Measurements from ENCODE around the gene CAB39. TPM values are rescaled to one million over a fixed set of nuclear protein-coding genes. Genes with fewer than 3 reads are reported as not detected.

CAB39 gene
- total and polyA plus RNA-seq, 12 donors: 17.3 to 99.7 (median 90.0) TPM

- H3K27ac ChIP-seq: peak overlapping the region in 1 of 10 donors; percentile 69
- H3K36me3 ChIP-seq: no peaks in the 10 kb centered on the region
- DNase-seq (no peak), ATAC-seq (no peak)
- H3K4me1 ChIP-seq: peaks cover 0 to 22% (median 0%) of the 10 kb centered on the region in 9 donors
- peaks cover 0 to 18% (median 6%) of the 10 kb centered on the region in 11 donors for H3K9me3 ChIP-seq
- H3K27me3 ChIP-seq: no peaks in the 10 kb centered on the region
- intact Hi-C loops (cut with DNase I): no loop called here
- no peak overlapping the region for H3K4me3 ChIP-seq
- TF ChIP-seq CTCF (IDR thresholded peaks at IDR 0.05): no peak
These were observed 34.2 kb upstream of the CAB39 start for GRCh38 chr2:230678451-230678850.

GRCh38 chr2:230680463-230681170 is 32.0 kb upstream of the CAB39 start:
- Histone ChIP-seq H3K4me3 (no peak overlapping the region), H3K27me3 (peaks cover 0 to 5% (median 0%) of the 10 kb centered on the region in 7 donors), H3K36me3 (no peaks in the 10 kb centered on the region), H3K9me3 (peaks cover 0 to 18% (median 6%) of the 10 kb centered on the region in 11 donors), H3K27ac (no peak overlapping the region), H3K4me1 (peaks cover 0 to 34% (median 0%) of the 10 kb centered on the region in 9 donors)
- ATAC-seq (no peak), DNase-seq (no peak)
- intact Hi-C loops (cut with DNase I): no loop called here
- TF ChIP-seq CTCF (IDR thresholded peaks at IDR 0.05): no peak
- 74 to 79% methylated on average over 11 of the region's 11 CpGs for WGBS, 2 donors

GRCh38 chr2:230681171-230681545 is 31.5 kb upstream of the CAB39 start:
- DNase-seq (no peak), ATAC-seq (peak in 1 of 8 donors; percentile 25)
- Histone ChIP-seq H3K36me3 (no peaks in the 10 kb centered on the region), H3K27ac (no peak overlapping the region), H3K27me3 (peaks cover 0 to 5% (median 0%) of the 10 kb centered on the region in 7 donors), H3K4me3 (no peak overlapping the region), H3K4me1 (peaks cover 0 to 37% (median 0%) of the 10 kb centered on the region in 9 donors), H3K9me3 (peaks cover 0 to 18% (median 6%) of the 10 kb centered on the region in 11 donors)
- intact Hi-C loops (cut with DNase I): no loop called here
- 43 to 50% methylated on average over 7 of the region's 7 CpGs for WGBS, 2 donors
- no peak for TF ChIP-seq CTCF (IDR thresholded peaks at IDR 0.05)

- ATAC-seq: no peak
- 89 to 90% methylated on average over 3 of the region's 3 CpGs for WGBS, 2 donors
- H3K9me3 ChIP-seq: peaks cover 0 to 16% (median 6%) of the 10 kb centered on the region in 11 donors
- DNase-seq: no peak
- H3K27ac ChIP-seq: no peak overlapping the region
- peaks cover 0 to 29% (median 0%) of the 10 kb centered on the region in 9 donors for H3K4me1 ChIP-seq
- no peaks in the 10 kb centered on the region for H3K36me3 ChIP-seq
- no peak overlapping the region for H3K4me3 ChIP-seq
- no peak for TF ChIP-seq CTCF (IDR thresholded peaks at IDR 0.05)
- intact Hi-C loops (cut with DNase I): no loop called here
- peaks cover 0 to 5% (median 0%) of the 10 kb centered on the region in 7 donors for H3K27me3 ChIP-seq
These were observed 30.1 kb upstream of the CAB39 start for GRCh38 chr2:230682546-230682945.
